CD4-positive, alpha-beta T cell treated with Interleukin-6 at 100 ng/mL for 8 hours (primary cell): Measurements from ENCODE around the gene HS3ST4.

Experiments
- DNase-seq: peaks from one replicate; pipeline ENCODE4 v3.0.0-alpha.2; 2020; ENCODE audit warnings: mixed read lengths, low spot score

Gene HS3ST4

GRCh38 chr16:25827709-25828108 lies 135.9 kb downstream of the HS3ST4 start:
- DNase-seq = no peak

GRCh38 chr16:25828510-25828909 lies 136.8 kb downstream of the HS3ST4 start:
- DNase-seq = no peak

- DNase-seq = no peak
Measured at GRCh38 chr16:25832291-25832690, 140.5 kb downstream of the HS3ST4 start.

GRCh38 chr16:25834101-25834500 lies 142.3 kb downstream of the HS3ST4 start:
- no peak for DNase-seq

- DNase-seq = no peak
Measured at GRCh38 chr16:25835126-25835525, 143.4 kb downstream of the HS3ST4 start.

GRCh38 chr16:25838724-25839186 lies 147.0 kb downstream of the HS3ST4 start:
- peak; percentile 25 for DNase-seq

- no peak for DNase-seq
Measured at GRCh38 chr16:25841761-25842160, 150.0 kb downstream of the HS3ST4 start.

GRCh38 chr16:25845901-25846300 lies 154.1 kb downstream of the HS3ST4 start:
- no peak for DNase-seq

GRCh38 chr16:25854141-25854540 lies 162.4 kb downstream of the HS3ST4 start:
- DNase-seq = no peak

GRCh38 chr16:25855063-25855462 lies 163.3 kb downstream of the HS3ST4 start:
- no peak for DNase-seq

GRCh38 chr16:25855818-25856217 lies 164.1 kb downstream of the HS3ST4 start:
- DNase-seq = no peak

- no peak for DNase-seq
Measured at GRCh38 chr16:25859645-25860044, 167.9 kb downstream of the HS3ST4 start.

GRCh38 chr16:25867041-25867440 lies 175.3 kb downstream of the HS3ST4 start:
- no peak for DNase-seq

- DNase-seq = no peak
Measured at GRCh38 chr16:25868106-25868505, 176.3 kb downstream of the HS3ST4 start.

- DNase-seq = no peak
Measured at GRCh38 chr16:25868706-25869370, 177.1 kb downstream of the HS3ST4 start.

- no peak for DNase-seq
Measured at GRCh38 chr16:25872369-25873070, 180.8 kb downstream of the HS3ST4 start.

GRCh38 chr16:25874196-25874595 lies 182.4 kb downstream of the HS3ST4 start:
- no peak for DNase-seq

GRCh38 chr16:25875956-25876598 lies 184.3 kb downstream of the HS3ST4 start:
- no peak for DNase-seq

GRCh38 chr16:25877103-25877502 lies 185.3 kb downstream of the HS3ST4 start:
- no peak for DNase-seq

- DNase-seq = no peak
Measured at GRCh38 chr16:25886598-25886997, 194.8 kb downstream of the HS3ST4 start.

- no peak for DNase-seq
Measured at GRCh38 chr16:25888868-25889267, 197.1 kb downstream of the HS3ST4 start.

GRCh38 chr16:25893332-25893731 lies 201.6 kb downstream of the HS3ST4 start:
- DNase-seq = no peak

GRCh38 chr16:25894093-25894492 lies 202.3 kb downstream of the HS3ST4 start:
- no peak for DNase-seq
